GM12874 (cell line): Measurements from ENCODE around the gene HLA-C.

Experiments
- TF ChIP-seq, protein P1 (sequence below): IDR thresholded peaks from 2 replicates; pipeline ENCODE4 v1.5.1; 2011; ENCODE audit warnings: low read depth, mild to moderate bottlenecking, control low read depth, low read length, moderate library complexity; ENCODE audit not compliant: insufficient read depth

HLA-C gene

GRCh38 chr6:31222496-31222895 is 49.4 kb downstream of the HLA-C start:
- TF ChIP-seq, protein P1, sequence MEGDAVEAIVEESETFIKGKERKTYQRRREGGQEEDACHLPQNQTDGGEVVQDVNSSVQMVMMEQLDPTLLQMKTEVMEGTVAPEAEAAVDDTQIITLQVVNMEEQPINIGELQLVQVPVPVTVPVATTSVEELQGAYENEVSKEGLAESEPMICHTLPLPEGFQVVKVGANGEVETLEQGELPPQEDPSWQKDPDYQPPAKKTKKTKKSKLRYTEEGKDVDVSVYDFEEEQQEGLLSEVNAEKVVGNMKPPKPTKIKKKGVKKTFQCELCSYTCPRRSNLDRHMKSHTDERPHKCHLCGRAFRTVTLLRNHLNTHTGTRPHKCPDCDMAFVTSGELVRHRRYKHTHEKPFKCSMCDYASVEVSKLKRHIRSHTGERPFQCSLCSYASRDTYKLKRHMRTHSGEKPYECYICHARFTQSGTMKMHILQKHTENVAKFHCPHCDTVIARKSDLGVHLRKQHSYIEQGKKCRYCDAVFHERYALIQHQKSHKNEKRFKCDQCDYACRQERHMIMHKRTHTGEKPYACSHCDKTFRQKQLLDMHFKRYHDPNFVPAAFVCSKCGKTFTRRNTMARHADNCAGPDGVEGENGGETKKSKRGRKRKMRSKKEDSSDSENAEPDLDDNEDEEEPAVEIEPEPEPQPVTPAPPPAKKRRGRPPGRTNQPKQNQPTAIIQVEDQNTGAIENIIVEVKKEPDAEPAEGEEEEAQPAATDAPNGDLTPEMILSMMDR = no peak
